Keratinocyte (primary cell): ENCODE measurements around the gene N4BP3. TPM values are rescaled to one million over a fixed set of nuclear protein-coding genes. Genes with fewer than 3 reads are reported as not detected.

Experiments used
- DNase-seq: peaks from one replicate; pipeline ENCODE4 v3.0.0-alpha.2; 2011; ENCODE audit warnings: low read depth, missing footprints, low spot score
- FAIRE-seq: peaks from 2 replicates; lab custom pipeline; 2011; peaks lifted over from hg19 to GRCh38; lab: Jason Lieb, UNC
- H2AFZ ChIP-seq: 2 replicates; pipeline ENCODE4 v1.6.0; 2012; ENCODE audit warnings: low read length, control low read depth, inconsistent platforms; ENCODE audit not compliant: control insufficient read depth
- H3K27ac ChIP-seq: 2 replicates; pipeline ENCODE4 v1.5.1; 2011; ENCODE audit warnings: low read length; ENCODE audit not compliant: control insufficient read depth, insufficient read depth
- H3K27me3 ChIP-seq: 3 replicates; pipeline ENCODE4 v1.6.0; 2011; ENCODE audit warnings: low read length; ENCODE audit not compliant: control insufficient read depth, insufficient read depth; ENCODE audit errors: extremely low read depth
- H3K36me3 ChIP-seq, 2 experiments: 2 replicates in 1 of 2; 3 replicates in 1 of 2; pipeline ENCODE4 v1.5.1; 2011; ENCODE audit warnings: low read length in 2 of 2, mild to moderate bottlenecking in 1 of 2; ENCODE audit not compliant: control insufficient read depth in 2 of 2, insufficient read depth in 2 of 2; ENCODE audit errors: extremely low read depth in 1 of 2
- H3K4me1 ChIP-seq: 3 replicates; pipeline ENCODE4 v1.5.1; 2011; ENCODE audit warnings: low read length; ENCODE audit not compliant: control insufficient read depth, insufficient read depth; ENCODE audit errors: extremely low read depth
- H3K4me2 ChIP-seq: 3 replicates; pipeline ENCODE4 v1.6.0; 2011; ENCODE audit warnings: low read depth, low read length; ENCODE audit not compliant: control insufficient read depth, insufficient read depth; ENCODE audit errors: extremely low read depth
- H3K4me3 ChIP-seq, 3 experiments: fragments of 200-600 bp in 1 of 3; sonication (generic) in 1 of 3; 2 replicates in 2 of 3; 3 replicates in 1 of 3; pipeline ENCODE4 v1.5.1; 2011 to 2016; ENCODE audit warnings: low read length in 3 of 3, mild to moderate bottlenecking in 3 of 3, control low read depth in 2 of 3, inconsistent platforms in 1 of 3, low read depth in 1 of 3, mixed read lengths in 1 of 3, mixed run types in 1 of 3, moderate library complexity in 1 of 3; ENCODE audit not compliant: control insufficient read depth in 2 of 3, insufficient read depth in 2 of 3; ENCODE audit errors: extremely low read depth in 1 of 3
- H3K79me2 ChIP-seq: 2 replicates; pipeline ENCODE4 v1.6.0; 2012; ENCODE audit warnings: low read length; ENCODE audit not compliant: control insufficient read depth, insufficient read depth
- H3K9ac ChIP-seq: 3 replicates; pipeline ENCODE4 v1.6.0; 2011; ENCODE audit warnings: low read length; ENCODE audit not compliant: control insufficient read depth, insufficient read depth; ENCODE audit errors: extremely low read depth
- H3K9me1 ChIP-seq: 3 replicates; pipeline ENCODE4 v1.6.0; 2011; ENCODE audit warnings: low read length; ENCODE audit not compliant: control insufficient read depth, insufficient read depth; ENCODE audit errors: extremely low read depth
- H3K9me3 ChIP-seq: 2 replicates; pipeline ENCODE4 v1.5.1; 2012; ENCODE audit warnings: low read depth, low read length; ENCODE audit not compliant: control insufficient read depth
- H4K20me1 ChIP-seq: 3 replicates; pipeline ENCODE4 v1.6.0; 2011; ENCODE audit warnings: low read length; ENCODE audit not compliant: control insufficient read depth, insufficient read depth; ENCODE audit errors: extremely low read depth
- CTCF ChIP-seq, 3 experiments: IDR thresholded peaks in 1 of 3; conservative IDR thresholded peaks in 1 of 3; optimal IDR thresholded peaks in 1 of 3; 2 replicates in 2 of 3; 3 replicates in 1 of 3; pipeline versions ENCODE3 to v1.5.1; 2011; ENCODE audit warnings: low read length in 3 of 3, mild to moderate bottlenecking in 3 of 3, moderate library complexity in 2 of 3, control low read depth in 1 of 3, inconsistent platforms in 1 of 3; ENCODE audit not compliant: insufficient read depth in 2 of 3; ENCODE audit errors: extremely low read depth in 1 of 3
- EZH2 ChIP-seq: IDR thresholded peaks from one replicate; pipeline ENCODE4 v1.6.1; 2012; ENCODE audit warnings: inconsistent platforms, mild to moderate bottlenecking, low read length, moderate library complexity
- dilution Hi-C: fragments of 300-500 bp; cut with MboI; formaldehyde crosslinking; loops from one replicate; pipeline ENCODE4 v1.7.0; 2020; ENCODE audit warnings: low sequenced_read_pairs; ENCODE audit not compliant: extremely low pct_ligation_motif_present
- polyA plus RNA-seq, 5 experiments: library from polyadenylated mRNA; depleted of rRNA in 3 of 5; stranded (reverse) in 3 of 5; stranded (forward) in 1 of 5; unstranded in 1 of 5; fragments of >200 nt; gene quantifications; 1 replicate in 1 of 5; 2 replicates in 3 of 5; 3 replicates in 1 of 5; pipeline versions ENCODE4 v1.2.1 to v1.2.3, GENCODE V29; 2011 to 2012; ENCODE audit warnings: missing spikeins in 2 of 5, low read depth in 1 of 5, low replicate concordance in 1 of 5

The N4BP3 gene
- polyA plus RNA-seq, 1 donor (not counting 4 experiments of a cell fraction or from before 2014, with no cell fraction given), result 1.0 TPM

GRCh38 chr5:178174456-178174855, 61.1 kb downstream of the N4BP3 start:
- Histone ChIP-seq H3K27me3 (no peaks in the 10 kb centered on the region), H3K4me2 (no peak overlapping the region), H3K9me1 (no peaks in the 10 kb centered on the region), H3K36me3 (no peaks in the 10 kb centered on the region), H3K4me1 (no peaks in the 10 kb centered on the region), H4K20me1 (no peaks in the 10 kb centered on the region), H3K9ac (no peak overlapping the region), H3K4me3 (no peak overlapping the region), H3K27ac (no peak overlapping the region), H3K79me2 (no peaks in the 10 kb centered on the region), H2AFZ (no peak overlapping the region), H3K9me3 (no peaks in the 10 kb centered on the region)
- DNase-seq (no peak), FAIRE-seq (no peak)
- dilution Hi-C loops, result no loop called here
- no peak for TF ChIP-seq EZH2
- TF ChIP-seq CTCF (optimal IDR thresholded peaks at IDR 0.05 in 1 of 3, IDR thresholded peaks at IDR 0.05 in 1 of 3, conservative IDR thresholded peaks at IDR 0.05 in 1 of 3; ENCODE audit: extremely low read depth in 1 of 3, insufficient read depth in 2 of 3, low read length in 3 of 3), result no peak

Other genes with a start within 250 kb of the N4BP3 start
- not detected in 3 replicates for gene PROP1, start 117.3 kb upstream of the N4BP3 start, polyA plus RNA-seq
- gene RMND5B, start 17.5 kb downstream of the N4BP3 start, polyA plus RNA-seq, result 15.5 to 20.2 TPM (median 15.8 TPM) in 3 replicates
- 144 to 186 TPM (median 175 TPM) in 3 replicates for gene NHP2, start 40.4 kb downstream of the N4BP3 start, polyA plus RNA-seq
- not detected in 3 replicates for gene GMCL2, start 73.8 kb downstream of the N4BP3 start, polyA plus RNA-seq
- gene HNRNPAB, start 91.0 kb downstream of the N4BP3 start, polyA plus RNA-seq, result 102 to 161 TPM (median 146 TPM) in 3 replicates
- 27.6 to 53.5 TPM (median 38.8 TPM) in 3 replicates for gene PHYKPL, start 119.3 kb downstream of the N4BP3 start, polyA plus RNA-seq